Panc1 (cell line): ENCODE results near the gene HK3. TPM values are rescaled to one million over a fixed set of nuclear protein-coding genes. Genes with fewer than 3 reads are reported as not detected.

Experiments
- ATAC-seq: fragments of 200-7000 bp; cut with Tn5 transposase; 2 replicates; pipeline ENCODE4 v1.9.1; 2020; ENCODE audit warnings: mild to moderate bottlenecking, moderate library complexity
- BruUV-seq: library from RNA; stranded (reverse); fragments of 400-500 nt; replicated peaks from 2 replicates; lab custom pipeline; 2021; lab: Mats Ljungman, UMichigan
- CTCF ChIA-PET: fragments of 300-600 bp; sonication (Branson Sonifier 250); formaldehyde crosslinking; loops from one replicate; lab custom pipeline; 2022; ENCODE audit warnings: antibody characterized with exemption; lab: Charles Lee
- POLR2A ChIA-PET: fragments of 300-600 bp; sonication (Branson Sonifier 250); formaldehyde crosslinking; loops from one replicate; lab custom pipeline; 2022; ENCODE audit warnings: antibody characterized with exemption; lab: Charles Lee
- DNase-seq: peaks from one replicate; pipeline ENCODE4 v3.0.0-alpha.2; 2010; ENCODE audit warnings: low read depth, low spot score
- H3K27ac ChIP-seq: 2 replicates; pipeline ENCODE4 v1.5.1; 2011; ENCODE audit warnings: mild to moderate bottlenecking, low read length, inconsistent platforms
- H3K27me3 ChIP-seq: fragments of 200-500 bp; sonication (Bioruptor generic); 2 replicates; pipeline ENCODE4 v1.6.0; 2014; ENCODE audit warnings: low read length, inconsistent platforms; ENCODE audit not compliant: control insufficient read depth, insufficient read depth
- H3K36me3 ChIP-seq: fragments of 200-500 bp; sonication (Bioruptor generic); 2 replicates; pipeline ENCODE4 v1.5.1; 2014; ENCODE audit warnings: inconsistent platforms, mild to moderate bottlenecking, low read length, moderate library complexity; ENCODE audit not compliant: control insufficient read depth, insufficient read depth
- H3K4me1 ChIP-seq: 2 replicates; pipeline ENCODE4 v1.5.1; 2011; ENCODE audit warnings: inconsistent platforms, mild to moderate bottlenecking, low read length, moderate library complexity; ENCODE audit not compliant: control insufficient read depth, insufficient read depth
- H3K4me3 ChIP-seq, 2 experiments: 2 replicates each; pipeline ENCODE4 v1.5.1; 2011 to 2012; ENCODE audit warnings: low read depth in 2 of 2, low read length in 2 of 2, mild to moderate bottlenecking in 2 of 2, inconsistent platforms in 1 of 2, moderate library complexity in 1 of 2
- H3K9me3 ChIP-seq: fragments of 200-500 bp; sonication (Bioruptor generic); 2 replicates; pipeline ENCODE4 v1.5.1; 2014; ENCODE audit warnings: low read depth, mild to moderate bottlenecking, inconsistent platforms, low read length, moderate library complexity; ENCODE audit not compliant: control insufficient read depth, insufficient read depth
- CTCF ChIP-seq: fragments of 450-650 bp; IDR thresholded peaks from 2 replicates; pipeline ENCODE4 v1.5.1; 2017; ENCODE audit warnings: mild to moderate bottlenecking
- POLR2AphosphoS5 ChIP-seq: IDR thresholded peaks from 2 replicates; pipeline ENCODE4 v1.6.1; 2012; ENCODE audit warnings: mild to moderate bottlenecking, low read depth, low read length, moderate library complexity
- REST ChIP-seq, 2 experiments: IDR thresholded peaks; 2 replicates each; pipeline ENCODE4 v1.6.1; 2011 to 2012; ENCODE audit warnings: low read depth in 2 of 2, control low read depth in 1 of 2, low read length in 1 of 2, mild to moderate bottlenecking in 1 of 2, moderate library complexity in 1 of 2; ENCODE audit not compliant: insufficient read depth in 1 of 2
- SIN3A ChIP-seq: IDR thresholded peaks from 2 replicates; pipeline ENCODE4 v1.6.1; 2012; ENCODE audit warnings: low read depth, mild to moderate bottlenecking, low read length, moderate library complexity, borderline replicate concordance; ENCODE audit not compliant: insufficient read depth
- TCF7L2 ChIP-seq: IDR thresholded peaks from 2 replicates; pipeline ENCODE4 v1.6.1; 2011; ENCODE audit warnings: mild to moderate bottlenecking, low read depth, low read length, inconsistent platforms
- in situ Hi-C: cut with HindIII; loops from 2 replicates; pipeline ENCODE4 v1.10.0; 2016; ENCODE audit warnings: low sequenced_read_pairs, low pct_unique_long_range_greater_than_20kb
- intact Hi-C: fragments of 100-400 bp; cut with micrococcal nuclease; formaldehyde crosslinking; loops from one replicate; pipeline ENCODE4 v1.10.0; 2022; ENCODE audit not compliant: unreplicated experiment
- total RNA-seq: library from RNA; stranded (reverse); gene quantifications from one replicate; pipeline ENCODE4 v1.2.1, GENCODE V29; 2021; ENCODE audit not compliant: unreplicated experiment

The HK3 gene
- total RNA-seq, 1 experiment from 2014 or later: not detected

GRCh38 chr5:176908675-176909368, 9.7 kb upstream of the HK3 start:
- H3K4me3 ChIP-seq: no peak overlapping the region
- H3K4me1 ChIP-seq: no peaks in the 10 kb centered on the region
- in situ Hi-C loops (no loop called here), intact Hi-C loops (no loop called here)
- H3K27ac ChIP-seq: no peak overlapping the region
- no TSS peak for BruUV-seq
- no peaks in the 10 kb centered on the region for H3K27me3 ChIP-seq
- POLR2A ChIA-PET: no interaction called here
- ATAC-seq: no peak
- TF ChIP-seq REST (IDR thresholded peaks at IDR 0.05; ENCODE audit: insufficient read depth in 1 of 2, low read depth in 2 of 2, low read length in 1 of 2) (no peak), TCF7L2 (no peak), CTCF (no peak), POLR2AphosphoS5 (no peak), SIN3A (no peak)
- CTCF ChIA-PET: interaction anchor here (0.6 kb wide), 1 partner anchor 62 kb away, joined by 9 read pairs; no protein-coding TSS in a partner anchor
- H3K36me3 ChIP-seq: peaks cover 41% of the 10 kb centered on the region
- no peak for DNase-seq
- no peaks in the 10 kb centered on the region for H3K9me3 ChIP-seq

- H3K4me1 ChIP-seq: no peaks in the 10 kb centered on the region
- TF ChIP-seq SIN3A (no peak), REST (IDR thresholded peaks at IDR 0.05; ENCODE audit: insufficient read depth in 1 of 2, low read depth in 2 of 2, low read length in 1 of 2) (no peak), POLR2AphosphoS5 (no peak), CTCF (no peak), TCF7L2 (no peak)
- intact Hi-C loops (no loop called here), in situ Hi-C loops (no loop called here)
- DNase-seq (no peak), ATAC-seq (no peak)
- H3K9me3 ChIP-seq: no peaks in the 10 kb centered on the region
- no TSS peak for BruUV-seq
- ChIA-PET CTCF (no interaction called here), POLR2A (no interaction called here)
- H3K27ac ChIP-seq: no peak overlapping the region
- no peaks in the 10 kb centered on the region for H3K27me3 ChIP-seq
- no peak overlapping the region for H3K4me3 ChIP-seq
- peaks cover 41% of the 10 kb centered on the region for H3K36me3 ChIP-seq
Observed at GRCh38 chr5:176906796-176907195, 7.7 kb upstream of the HK3 start.
